GM12878 (cell line): ENCODE results near the gene HSD17B10.

ENCODE experiments used
- BHLHE40 ChIP-seq, 2 experiments: fragments of 450-650 bp in 1 of 2; IDR thresholded peaks; 2 replicates each; pipeline ENCODE4 v1.6.1; 2011 to 2017; ENCODE audit warnings: low read depth in 2 of 2, borderline replicate concordance in 1 of 2, improper control_type of control experiment in 1 of 2, low read length in 1 of 2, mild to moderate bottlenecking in 1 of 2
- EP300 ChIP-seq, 2 experiments: fragments of 150-350 bp in 1 of 2; IDR thresholded peaks; 2 replicates each; pipeline ENCODE4 v1.6.1; 2011 to 2012; ENCODE audit warnings: low read depth in 2 of 2, low read length in 2 of 2, borderline replicate concordance in 1 of 2, improper control_type of control experiment in 1 of 2, inconsistent platforms in 1 of 2; ENCODE audit not compliant: control insufficient read depth in 1 of 2
- MXI1 ChIP-seq: fragments of 150-350 bp; IDR thresholded peaks from 2 replicates; pipeline ENCODE4 v1.6.1; 2011; ENCODE audit warnings: low read depth, mild to moderate bottlenecking, inconsistent platforms, low read length, improper control_type of control experiment
- POLR2A ChIP-seq: IDR thresholded peaks from 2 replicates; pipeline ENCODE4 v1.6.1; 2011; ENCODE audit warnings: low read depth, mild to moderate bottlenecking, low read length
- POU2F2 ChIP-seq: IDR thresholded peaks from 3 replicates; pipeline ENCODE4 v1.6.1; 2011; ENCODE audit warnings: low read depth, mild to moderate bottlenecking, low read length, borderline replicate concordance
- RFX5 ChIP-seq: IDR thresholded peaks from 2 replicates; pipeline ENCODE4 v1.6.1; 2011; ENCODE audit warnings: low read depth, low read length, improper control_type of control experiment
- SUZ12 ChIP-seq: fragments of 200-600 bp; sonication (generic); IDR thresholded peaks from one replicate; pipeline ENCODE4 v1.6.1; 2018; ENCODE audit warnings: antibody characterized with exemption, mild to moderate bottlenecking; ENCODE audit not compliant: unreplicated experiment
- TF ChIP-seq, protein P1 (sequence below): IDR thresholded peaks from 2 replicates; pipeline ENCODE4 v1.6.1; 2012; ENCODE audit warnings: low read depth, low read length, improper control_type of control experiment
- TF ChIP-seq, protein P2 (sequence below): IDR thresholded peaks from 2 replicates; pipeline ENCODE4 v1.6.1; 2011; ENCODE audit warnings: low read depth, mild to moderate bottlenecking, low read length, moderate library complexity, borderline replicate concordance; ENCODE audit errors: extremely low read depth

DNA sequence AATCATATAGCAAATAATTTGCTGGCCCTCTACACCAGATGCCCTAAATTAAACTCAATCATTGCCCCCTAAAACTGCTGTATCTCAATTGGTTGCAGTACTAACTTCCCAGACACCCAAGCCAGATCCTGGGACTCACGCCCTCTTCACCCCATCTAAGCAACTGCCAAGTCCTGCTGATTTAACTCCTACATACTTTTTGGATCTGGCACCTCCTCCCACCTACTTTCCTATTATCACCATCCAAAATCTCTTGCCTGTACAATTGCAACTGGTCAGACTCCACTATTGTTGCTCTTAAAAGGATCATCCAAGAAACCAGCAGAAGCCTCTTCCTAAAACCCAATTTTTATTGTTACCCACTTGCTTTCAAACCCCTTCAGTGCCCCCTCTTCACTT, 4.7 kb upstream of the HSD17B10 start:
- TF ChIP-seq BHLHE40 (IDR thresholded peaks at IDR 0.05; ENCODE audit: borderline replicate concordance in 1 of 2, low read depth in 2 of 2, low read length in 1 of 2): no peak
- TF ChIP-seq RFX5: no peak
- TF ChIP-seq, protein P1, sequence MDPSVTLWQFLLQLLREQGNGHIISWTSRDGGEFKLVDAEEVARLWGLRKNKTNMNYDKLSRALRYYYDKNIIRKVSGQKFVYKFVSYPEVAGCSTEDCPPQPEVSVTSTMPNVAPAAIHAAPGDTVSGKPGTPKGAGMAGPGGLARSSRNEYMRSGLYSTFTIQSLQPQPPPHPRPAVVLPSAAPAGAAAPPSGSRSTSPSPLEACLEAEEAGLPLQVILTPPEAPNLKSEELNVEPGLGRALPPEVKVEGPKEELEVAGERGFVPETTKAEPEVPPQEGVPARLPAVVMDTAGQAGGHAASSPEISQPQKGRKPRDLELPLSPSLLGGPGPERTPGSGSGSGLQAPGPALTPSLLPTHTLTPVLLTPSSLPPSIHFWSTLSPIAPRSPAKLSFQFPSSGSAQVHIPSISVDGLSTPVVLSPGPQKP: no peak
- TF ChIP-seq EP300 (IDR thresholded peaks at IDR 0.05; ENCODE audit: borderline replicate concordance in 1 of 2, control insufficient read depth in 1 of 2, low read depth in 2 of 2, low read length in 2 of 2): no peak
- no peak for TF ChIP-seq POU2F2
- TF ChIP-seq POLR2A: no peak
- TF ChIP-seq, protein P2, sequence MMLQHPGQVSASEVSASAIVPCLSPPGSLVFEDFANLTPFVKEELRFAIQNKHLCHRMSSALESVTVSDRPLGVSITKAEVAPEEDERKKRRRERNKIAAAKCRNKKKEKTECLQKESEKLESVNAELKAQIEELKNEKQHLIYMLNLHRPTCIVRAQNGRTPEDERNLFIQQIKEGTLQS: no peak
- no peak for TF ChIP-seq MXI1
- TF ChIP-seq SUZ12: no peak
